Left ventricle myocardium inferior (tissue), 1 donor: ENCODE measurements around the gene CCDC169. TPM values are rescaled to one million over a fixed set of nuclear protein-coding genes. Genes with fewer than 3 reads are reported as not detected.
"Not testable (repeated sequence)": the region's sequence is repeated elsewhere in the genome, so short reads cannot be mapped to it uniquely, and the experiment has no call there.

ENCODE experiments used
- DNase-seq: peaks from one replicate; pipeline ENCODE4 v3.0.0-alpha.2; 2020
- H3K27ac ChIP-seq: fragments of 200-600 bp; replicated peaks from 2 replicates; pipeline ENCODE4 v1.8.0; 2021
- H3K27me3 ChIP-seq: fragments of 200-600 bp; 2 replicates; pipeline ENCODE4 v1.8.0; 2021; ENCODE audit warnings: low read depth
- H3K36me3 ChIP-seq: fragments of 200-600 bp; 2 replicates; pipeline ENCODE4 v1.8.0; 2021
- H3K4me1 ChIP-seq: fragments of 200-600 bp; 2 replicates; pipeline ENCODE4 v1.8.0; 2021
- H3K4me3 ChIP-seq: fragments of 200-600 bp; 2 replicates; pipeline ENCODE4 v1.8.0; 2021; ENCODE audit warnings: mild to moderate bottlenecking, moderate library complexity
- H3K9me3 ChIP-seq: fragments of 200-600 bp; replicated peaks from 2 replicates; pipeline ENCODE4 v1.8.0; 2021
- intact Hi-C: fragments of 100-400 bp; cut with micrococcal nuclease; formaldehyde crosslinking; loops from one replicate; pipeline ENCODE4 v1.11.0; 2022
- total RNA-seq: library from RNA; stranded (reverse); fragmentation: NEBNext Ultra II Directional; extraction: Animal tissue kit (Norgen Biotek cat#: 25700); gene quantifications from one replicate; pipeline ENCODE4 v1.2.1, GENCODE V29; 2021
- TF ChIP-seq, protein P1 (sequence below): fragments of 200-600 bp; IDR thresholded peaks from 2 replicates; pipeline ENCODE4 v1.8.0; 2021; ENCODE audit warnings: antibody characterized with exemption, mild to moderate bottlenecking, borderline replicate concordance
- donor health status: DM: no; HTN: yes; CAD: no; lungs with severe emphysema.

The CCDC169 gene
- total RNA-seq, 1 donor from 2014 or later: 0.69 TPM

- Histone ChIP-seq H3K27ac (no peak overlapping the region), H3K4me1 (no peaks in the 10 kb centered on the region), H3K36me3 (peaks cover 60% of the 10 kb centered on the region), H3K27me3 (no peaks in the 10 kb centered on the region), H3K4me3 (no peak overlapping the region), H3K9me3 (no peaks in the 10 kb centered on the region)
- no peak for DNase-seq
- TF ChIP-seq, protein P1, sequence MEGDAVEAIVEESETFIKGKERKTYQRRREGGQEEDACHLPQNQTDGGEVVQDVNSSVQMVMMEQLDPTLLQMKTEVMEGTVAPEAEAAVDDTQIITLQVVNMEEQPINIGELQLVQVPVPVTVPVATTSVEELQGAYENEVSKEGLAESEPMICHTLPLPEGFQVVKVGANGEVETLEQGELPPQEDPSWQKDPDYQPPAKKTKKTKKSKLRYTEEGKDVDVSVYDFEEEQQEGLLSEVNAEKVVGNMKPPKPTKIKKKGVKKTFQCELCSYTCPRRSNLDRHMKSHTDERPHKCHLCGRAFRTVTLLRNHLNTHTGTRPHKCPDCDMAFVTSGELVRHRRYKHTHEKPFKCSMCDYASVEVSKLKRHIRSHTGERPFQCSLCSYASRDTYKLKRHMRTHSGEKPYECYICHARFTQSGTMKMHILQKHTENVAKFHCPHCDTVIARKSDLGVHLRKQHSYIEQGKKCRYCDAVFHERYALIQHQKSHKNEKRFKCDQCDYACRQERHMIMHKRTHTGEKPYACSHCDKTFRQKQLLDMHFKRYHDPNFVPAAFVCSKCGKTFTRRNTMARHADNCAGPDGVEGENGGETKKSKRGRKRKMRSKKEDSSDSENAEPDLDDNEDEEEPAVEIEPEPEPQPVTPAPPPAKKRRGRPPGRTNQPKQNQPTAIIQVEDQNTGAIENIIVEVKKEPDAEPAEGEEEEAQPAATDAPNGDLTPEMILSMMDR: no peak
- intact Hi-C loops: no loop called here
These were observed 12.9 kb upstream of the CCDC169 start for GRCh38 chr13:36310417-36311108.

DNA sequence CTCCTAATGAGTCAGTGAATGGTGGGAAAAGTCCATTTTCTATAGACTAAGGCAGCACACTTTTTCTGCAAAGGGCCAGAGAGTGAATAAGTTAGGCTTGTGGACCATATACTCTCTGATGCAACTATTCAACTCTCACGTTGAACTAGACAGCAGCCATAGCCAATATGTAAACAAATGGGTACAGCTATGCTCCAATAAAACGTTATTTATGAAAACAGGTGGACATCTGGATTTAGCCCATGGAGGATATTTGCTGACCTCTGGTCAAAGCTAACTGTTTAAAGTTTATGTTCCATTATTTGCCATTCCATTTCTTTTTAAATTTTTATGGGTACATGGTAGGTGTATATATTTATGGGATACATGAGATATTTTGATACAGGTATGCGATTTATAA lies 4.7 kb upstream of the CCDC169 start:
- TF ChIP-seq, protein P1: no peak
- Histone ChIP-seq H3K4me1 (peaks cover 12% of the 10 kb centered on the region), H3K27ac (no peak overlapping the region), H3K36me3 (peaks cover 23% of the 10 kb centered on the region), H3K9me3 (no peaks in the 10 kb centered on the region), H3K4me3 (no peak overlapping the region), H3K27me3 (no peaks in the 10 kb centered on the region)
- intact Hi-C loops: no loop called here
- no peak for DNase-seq

GRCh38 chr13:36299469-36299868 lies 1.9 kb upstream of the CCDC169 start:
- H3K4me3 ChIP-seq, H3K9me3 ChIP-seq, intact Hi-C loops, H3K27me3 ChIP-seq, H3K27ac ChIP-seq, DNase-seq: not testable (repeated sequence)
- peaks cover 17% of the 10 kb centered on the region for H3K4me1 ChIP-seq
- H3K36me3 ChIP-seq: peaks cover 15% of the 10 kb centered on the region

GRCh38 chr13:36298535-36299068 lies 988 bp upstream of the CCDC169 start:
- TF ChIP-seq, protein P1: no peak
- intact Hi-C loops: no loop called here
- Histone ChIP-seq H3K36me3 (peaks cover 7% of the 10 kb centered on the region), H3K27ac (no peak overlapping the region), H3K27me3 (no peaks in the 10 kb centered on the region), H3K4me1 (peaks cover 17% of the 10 kb centered on the region), H3K4me3 (peak overlapping the region; percentile 73), H3K9me3 (no peaks in the 10 kb centered on the region)
- DNase-seq: no peak

- Histone ChIP-seq H3K27ac (no peak overlapping the region), H3K4me3 (no peak overlapping the region), H3K9me3 (peaks cover 7% of the 10 kb centered on the region), H3K36me3 (no peaks in the 10 kb centered on the region), H3K4me1 (peaks cover 17% of the 10 kb centered on the region), H3K27me3 (no peaks in the 10 kb centered on the region)
- intact Hi-C loops: no loop called here
- no peak for DNase-seq
- TF ChIP-seq, protein P1: no peak
These were observed 3.5 kb downstream of the CCDC169 start for GRCh38 chr13:36294096-36294495.

GRCh38 chr13:36293497-36293896 lies 4.1 kb downstream of the CCDC169 start:
- no peaks in the 10 kb centered on the region for H3K36me3 ChIP-seq
- H3K4me1 ChIP-seq: peaks cover 16% of the 10 kb centered on the region
- H3K27ac ChIP-seq: no peak overlapping the region
- TF ChIP-seq, protein P1: no peak
- no peaks in the 10 kb centered on the region for H3K27me3 ChIP-seq
- DNase-seq: no peak
- H3K4me3 ChIP-seq: no peak overlapping the region
- intact Hi-C loops: no loop called here
- peaks cover 13% of the 10 kb centered on the region for H3K9me3 ChIP-seq
